GM18520 (cell line): ENCODE measurements around the gene CMIP.

Experiments used
- ATAC-seq: cut with Tn5 transposase; IDR thresholded peaks from one replicate; pipeline ENCODE4 v1.9.1; 2021; ENCODE audit not compliant: unreplicated experiment

The CMIP gene

GRCh38 chr16:81598083-81598482 is 153.5 kb downstream of the CMIP start:
- no peak for ATAC-seq

GRCh38 chr16:81599034-81599744 is 154.6 kb downstream of the CMIP start:
- no peak for ATAC-seq

DNA sequence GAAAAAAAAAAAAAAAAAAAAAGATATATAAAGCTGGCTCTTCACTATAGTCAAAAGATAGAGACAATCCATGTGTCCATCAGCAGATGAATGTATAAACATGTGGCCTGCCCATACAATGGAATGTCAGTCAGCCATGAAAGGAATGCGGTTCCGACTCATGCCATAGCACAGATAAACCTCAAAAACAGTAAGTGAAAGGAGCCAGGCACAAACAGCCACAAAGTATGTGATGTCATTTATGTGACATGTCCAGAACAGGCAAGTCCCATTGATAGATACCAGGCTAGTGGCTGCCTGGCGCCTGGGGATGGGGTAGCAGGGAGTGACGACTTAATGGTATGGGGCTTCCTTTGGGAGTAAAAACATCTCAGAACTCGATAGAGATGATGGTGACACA is 155.7 kb downstream of the CMIP start:
- ATAC-seq: no peak

GRCh38 chr16:81601008-81601428 is 156.4 kb downstream of the CMIP start:
- ATAC-seq: no peak

DNA sequence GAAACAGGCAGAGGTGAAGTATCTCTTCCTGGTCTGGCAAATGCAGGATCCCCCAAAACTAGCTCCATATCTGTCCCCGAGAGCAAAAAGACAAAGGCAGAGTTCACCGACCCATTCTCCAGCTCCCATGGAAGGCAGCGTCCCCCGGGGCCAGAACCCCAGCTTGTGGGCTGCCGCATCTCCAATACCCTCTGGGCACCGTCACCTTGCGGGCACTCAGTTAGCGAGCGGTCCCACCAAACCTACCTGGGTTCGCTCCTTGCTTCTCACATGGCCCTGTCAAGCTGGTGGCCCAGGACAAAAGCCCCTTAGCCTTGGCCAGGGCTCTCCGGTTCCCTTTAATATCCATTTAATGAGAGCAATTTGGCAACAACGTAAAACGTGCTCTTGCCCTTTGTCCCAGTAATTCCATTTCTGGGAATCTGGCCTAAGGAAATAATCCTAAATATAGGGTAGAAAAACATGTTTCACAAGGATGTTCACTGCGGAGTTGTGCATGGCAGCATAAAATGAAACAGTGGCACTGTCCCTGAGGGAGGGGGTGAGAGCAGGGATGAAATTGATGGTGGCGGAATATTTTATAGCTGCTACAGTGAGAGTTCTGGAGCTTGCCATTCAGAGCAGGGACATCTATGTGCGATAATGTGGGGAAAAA is 157.1 kb downstream of the CMIP start:
- no peak for ATAC-seq

GRCh38 chr16:81602256-81602776 is 157.7 kb downstream of the CMIP start:
- no peak for ATAC-seq

- ATAC-seq: no peak
Measured at GRCh38 chr16:81602792-81603191, 158.2 kb downstream of the CMIP start.

DNA sequence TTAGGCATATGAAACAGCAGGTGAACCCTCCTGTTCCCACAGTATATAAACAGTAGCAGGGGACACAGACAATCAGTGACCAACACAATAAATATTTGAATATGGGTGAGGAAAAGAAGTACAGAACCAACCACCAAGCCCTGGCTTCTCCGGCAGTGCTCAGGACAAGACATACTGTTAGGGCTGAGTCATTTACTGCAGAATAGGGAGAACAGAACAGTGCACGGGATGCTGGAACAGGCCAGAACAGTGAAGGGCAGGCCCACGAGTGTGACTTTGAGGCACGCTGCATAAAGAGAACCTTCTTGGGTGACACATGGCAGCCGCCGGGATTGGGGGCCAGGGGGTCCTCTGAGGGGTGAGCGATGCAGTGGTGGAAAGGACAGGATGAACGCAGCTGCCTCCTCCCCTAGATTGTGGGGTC is 160.4 kb downstream of the CMIP start:
- ATAC-seq: no peak

- ATAC-seq: no peak
Measured at GRCh38 chr16:81606039-81606438, 161.4 kb downstream of the CMIP start.

GRCh38 chr16:81607006-81607405 is 162.4 kb downstream of the CMIP start:
- no peak for ATAC-seq

DNA sequence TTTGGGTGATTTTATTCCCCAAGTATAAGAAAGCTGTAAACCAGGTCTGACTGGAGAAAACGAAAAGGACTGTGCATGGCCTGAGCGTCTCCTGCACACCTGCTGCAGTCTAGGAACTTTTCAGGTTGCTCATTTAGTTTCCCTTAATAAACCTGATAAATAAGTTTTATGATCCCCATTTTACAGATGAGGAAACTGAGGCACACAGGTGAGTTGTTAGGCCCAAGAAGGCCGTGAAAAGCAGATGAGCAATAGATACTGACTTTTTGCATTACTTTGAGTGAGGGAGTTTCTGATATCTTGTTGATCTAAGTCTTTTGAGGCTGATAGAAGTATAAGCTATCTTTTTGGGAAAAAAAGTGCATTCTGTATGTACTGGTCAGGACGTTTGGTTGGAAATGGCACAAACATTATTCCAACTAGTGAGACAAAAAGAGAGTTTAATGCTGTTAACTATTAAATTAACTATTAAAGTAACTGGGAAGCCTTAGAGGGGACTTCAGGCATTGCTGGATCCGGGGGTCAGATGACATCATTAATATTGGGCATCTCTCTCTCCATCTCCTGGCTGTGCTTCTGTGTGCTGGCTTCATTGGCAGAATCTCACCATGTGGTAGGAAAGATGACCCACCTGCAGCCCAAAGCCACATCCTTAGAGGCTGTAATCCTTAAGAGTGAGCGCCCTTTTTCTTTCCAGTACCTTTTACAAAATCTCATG is 163.4 kb downstream of the CMIP start:
- no peak for ATAC-seq

DNA sequence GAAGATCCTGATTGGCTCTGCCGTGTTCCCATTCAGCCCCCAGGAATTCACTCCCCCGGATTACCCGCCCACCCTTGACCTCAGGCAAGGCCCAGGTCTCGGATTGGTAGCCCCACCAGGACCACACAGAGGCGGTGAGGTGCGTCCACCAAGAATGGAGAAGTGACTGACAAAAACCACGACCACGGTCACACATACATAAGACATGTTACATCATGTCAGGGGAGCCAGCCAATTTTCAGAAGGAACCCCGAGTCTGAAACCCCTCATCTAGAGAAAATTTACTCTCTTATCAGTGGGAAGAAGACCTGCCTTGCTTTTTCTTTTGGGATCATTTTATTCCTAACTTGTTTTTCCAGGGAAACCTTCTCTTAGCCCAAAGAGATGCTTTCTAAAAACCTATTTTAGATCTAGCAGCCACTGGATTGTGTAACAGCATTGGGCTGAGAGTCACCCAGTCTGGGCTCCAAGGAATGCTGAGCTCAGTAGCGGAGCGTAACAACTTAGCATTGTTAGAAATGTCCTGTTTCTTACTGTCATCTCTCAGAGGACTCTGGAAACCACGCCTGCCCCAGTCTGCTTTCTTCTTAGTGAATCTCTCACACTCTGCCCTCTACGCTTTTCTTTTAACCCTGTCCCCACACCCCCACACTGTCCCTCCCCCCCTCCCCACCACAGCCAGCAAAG is 164.1 kb downstream of the CMIP start:
- no peak for ATAC-seq

- ATAC-seq: no peak
Measured at GRCh38 chr16:81609323-81609892, 164.8 kb downstream of the CMIP start.

- no peak for ATAC-seq
Measured at GRCh38 chr16:81610144-81610842, 165.7 kb downstream of the CMIP start.

DNA sequence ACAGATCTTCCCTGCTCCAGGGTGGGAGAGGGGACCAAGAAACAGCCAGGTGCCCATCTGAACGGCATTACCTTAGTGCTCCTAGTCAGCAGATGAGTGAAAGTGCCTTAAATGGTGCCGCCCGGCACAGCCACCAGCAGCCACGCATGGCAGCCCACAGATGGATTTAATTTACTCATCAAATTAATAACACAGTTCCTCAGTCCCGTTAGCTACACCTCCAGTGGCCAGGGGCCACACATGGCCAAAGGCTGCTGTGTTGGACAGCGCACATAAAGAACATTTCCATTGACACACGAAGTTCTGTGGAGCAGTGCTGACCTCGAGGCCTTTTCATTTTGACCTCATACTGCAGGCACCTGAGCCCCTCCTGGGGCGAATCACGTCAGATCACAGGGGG is 166.3 kb downstream of the CMIP start:
- no peak for ATAC-seq

DNA sequence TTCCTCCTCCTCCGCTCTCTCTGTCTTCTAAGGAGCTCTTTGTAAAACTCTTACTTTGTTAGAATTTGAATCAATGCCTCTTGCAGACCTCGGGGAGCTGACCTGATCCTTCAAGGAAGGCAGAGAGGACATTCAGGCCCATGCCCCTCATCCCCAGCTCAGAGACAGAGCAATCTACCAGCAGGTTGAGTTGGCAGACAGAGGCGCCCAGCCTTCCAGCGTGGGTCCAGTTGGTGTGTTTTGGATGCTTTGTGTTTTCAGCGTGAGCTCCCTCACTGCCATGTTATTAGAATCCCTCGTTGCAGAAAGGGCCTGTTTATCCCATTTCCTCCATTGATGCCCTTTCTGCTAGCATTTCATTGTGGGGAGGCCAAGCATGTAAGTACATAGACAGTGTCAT is 167.1 kb downstream of the CMIP start:
- no peak for ATAC-seq

GRCh38 chr16:81612351-81613163 is 167.9 kb downstream of the CMIP start:
- ATAC-seq: no peak

DNA sequence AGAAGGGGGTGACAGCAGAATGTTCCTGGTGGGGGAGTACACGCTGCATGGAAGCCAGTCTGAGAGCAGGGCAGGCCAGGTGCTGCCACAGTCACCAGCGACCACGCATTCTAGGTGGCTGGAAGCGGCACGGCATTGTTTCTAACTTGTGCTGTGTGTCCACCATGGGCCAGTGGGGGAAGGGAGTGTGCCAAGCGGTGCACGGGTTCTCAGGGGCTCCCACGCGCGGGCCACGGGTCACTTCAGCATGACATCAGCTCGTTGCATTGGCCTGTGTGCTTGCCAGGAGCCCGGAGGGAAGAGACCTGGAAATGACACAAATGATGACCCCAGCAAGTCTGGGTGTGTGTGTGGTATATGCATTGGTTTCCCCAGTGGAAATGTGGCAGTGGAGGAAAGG is 169.6 kb downstream of the CMIP start:
- ATAC-seq: no peak

DNA sequence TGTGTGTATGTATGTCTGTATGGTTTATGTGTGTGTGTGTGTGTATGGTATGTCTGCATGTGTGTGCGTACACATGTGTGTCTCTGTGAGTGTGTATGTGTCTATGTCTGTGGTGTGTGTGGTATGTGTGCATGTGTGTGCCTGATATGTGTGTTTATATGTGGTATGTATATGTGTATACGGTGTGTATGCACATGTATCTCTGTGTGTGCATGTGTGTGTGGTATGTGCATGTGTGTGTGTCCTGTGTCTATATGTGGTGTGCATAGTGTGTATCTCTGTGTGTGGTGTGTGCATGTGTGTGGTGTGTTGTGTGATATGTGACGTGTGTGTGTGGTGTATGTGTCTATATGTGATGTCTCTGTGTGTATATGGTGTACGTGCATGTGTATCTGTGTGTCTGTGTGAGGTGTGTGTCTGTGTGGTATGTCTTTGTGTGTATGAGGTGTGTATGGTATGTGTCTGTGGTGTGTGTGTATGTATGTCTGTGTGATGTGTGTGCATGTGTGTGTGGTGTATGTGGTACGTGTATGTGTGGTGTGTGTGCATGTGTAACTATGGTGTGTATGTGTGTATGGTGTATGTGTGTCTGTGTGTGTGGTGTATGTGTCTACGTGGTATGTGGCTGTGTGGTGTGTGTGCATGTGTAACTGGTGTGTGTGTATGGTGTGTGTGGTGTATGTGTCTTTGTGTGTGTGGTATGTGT is 170.2 kb downstream of the CMIP start:
- ATAC-seq: no peak
